K562 (cell line): ENCODE measurements around the gene BRAP. TPM values are rescaled to one million over a fixed set of nuclear protein-coding genes. Genes with fewer than 3 reads are reported as not detected.
A peak's percentile ranks its signal among the peaks of the same experiment; 100 is the strongest.

ENCODE experiments used
- ATAC-seq: fragments of 200-7000 bp; cut with Tn5 transposase; 3 replicates; pipeline ENCODE4 v1.9.1; 2020; ENCODE audit warnings: moderate library complexity
- BruUV-seq: library from RNA; stranded (reverse); fragments of 400-500 nt; replicated peaks from 2 replicates; lab custom pipeline; 2021; lab: Mats Ljungman, UMichigan
- CTCF ChIA-PET: fragments of 300-600 bp; formaldehyde crosslinking; extraction: SDS; loops from one replicate; lab custom pipeline; 2021; ENCODE audit warnings: low intra/inter-chr PET ratio; lab: Yijun Ruan, JAX
- POLR2A ChIA-PET: fragments of 300-600, 350-650 bp; sonication (Branson Sonifier 250); formaldehyde crosslinking; extraction: SDS; loops from one replicate; lab custom pipeline; 2021; ENCODE audit warnings: antibody characterized with exemption, inconsistent platforms; lab: Yijun Ruan, JAX
- DNase-seq, 4 experiments: peaks; one replicate each; pipeline versions ENCODE4 v3.0.0 to v3.0.0-alpha.2; 2011 to 2018; ENCODE audit warnings: low spot score in 3 of 4, mixed read lengths in 3 of 4; ENCODE audit errors: extremely low read depth in 1 of 4
- FAIRE-seq: peaks from 2 replicates; lab custom pipeline; 2011; peaks lifted over from hg19 to GRCh38; lab: Jason Lieb, UNC
- H2AFZ ChIP-seq: 2 replicates; pipeline ENCODE4 v1.6.0; 2011; ENCODE audit warnings: low read depth, low read length, control low read depth, inconsistent platforms
- H3K27ac ChIP-seq: fragments of 200-600 bp; 3 replicates; pipeline ENCODE4 v1.8.0; 2011; ENCODE audit warnings: low read depth, mild to moderate bottlenecking, control low read depth, inconsistent platforms, low read length, moderate library complexity, mixed read lengths; ENCODE audit errors: extremely low read depth
- H3K27me3 ChIP-seq, 2 experiments: fragments of 300-600 bp in 1 of 2; 2 replicates in 1 of 2; 3 replicates in 1 of 2; pipeline versions ENCODE4 v1.6.0 to v1.8.0; 2011; ENCODE audit warnings: inconsistent platforms in 2 of 2, low read length in 2 of 2, mild to moderate bottlenecking in 1 of 2, mixed read lengths in 1 of 2, moderate library complexity in 1 of 2; ENCODE audit not compliant: control insufficient read depth in 2 of 2, insufficient read depth in 2 of 2
- H3K36me3 ChIP-seq: fragments of 300-600 bp; 3 replicates; pipeline ENCODE4 v1.8.0; 2011; ENCODE audit warnings: mild to moderate bottlenecking, low read length, inconsistent platforms; ENCODE audit not compliant: control insufficient read depth, insufficient read depth
- H3K4me1 ChIP-seq, 2 experiments: fragments of 200-600 bp in 1 of 2; replicated peaks in 1 of 2; 2 replicates in 1 of 2; 3 replicates in 1 of 2; pipeline versions ENCODE4 v1.5.1 to v1.8.0; 2011; ENCODE audit warnings: inconsistent platforms in 2 of 2, low read length in 2 of 2, mild to moderate bottlenecking in 1 of 2, mixed read lengths in 1 of 2, moderate library complexity in 1 of 2; ENCODE audit not compliant: control insufficient read depth in 2 of 2, insufficient read depth in 2 of 2
- H3K4me2 ChIP-seq: 2 replicates; pipeline ENCODE4 v1.6.1; 2011; ENCODE audit warnings: low read length, control low read depth, inconsistent platforms, mixed read lengths; ENCODE audit not compliant: insufficient read depth
- H3K4me3 ChIP-seq: fragments of 200-600 bp; sonication (generic), shearing (Covaris generic); 2 replicates; pipeline ENCODE4 v1.5.1; 2016; ENCODE audit warnings: control low read depth, inconsistent platforms
- H3K79me2 ChIP-seq: fragments of 200-600 bp; 3 replicates; pipeline ENCODE4 v1.8.0; 2011; ENCODE audit warnings: low read length, inconsistent platforms; ENCODE audit not compliant: control insufficient read depth, insufficient read depth
- H3K9ac ChIP-seq, 2 experiments: 2 replicates each; pipeline versions ENCODE4 v1.6.0 to v1.6.1; 2011; ENCODE audit warnings: low read depth in 2 of 2, low read length in 2 of 2, control low read depth in 1 of 2, inconsistent platforms in 1 of 2, mild to moderate bottlenecking in 1 of 2, mixed read lengths in 1 of 2; ENCODE audit not compliant: insufficient read depth in 1 of 2
- H3K9me1 ChIP-seq: one replicate; pipeline ENCODE4 v1.6.0; 2011; ENCODE audit warnings: inconsistent platforms, mild to moderate bottlenecking, low read length, moderate library complexity; ENCODE audit not compliant: control insufficient read depth, insufficient read depth
- H3K9me3 ChIP-seq: replicated peaks from 2 replicates; pipeline ENCODE4 v1.5.1; 2011; ENCODE audit warnings: low read depth, low read length, inconsistent platforms; ENCODE audit not compliant: control insufficient read depth, insufficient read depth
- H4K20me1 ChIP-seq: replicated peaks from 2 replicates; pipeline ENCODE4 v1.6.1; 2011; ENCODE audit warnings: low read length, inconsistent platforms, mixed read lengths; ENCODE audit not compliant: control insufficient read depth, insufficient read depth
- CEBPB ChIP-seq: fragments of 450-650 bp; IDR thresholded peaks from 2 replicates; pipeline ENCODE4 v1.6.1; 2016; ENCODE audit warnings: missing genetic modification characterization, missing compliant biosample characterization
- HMGXB4 ChIP-seq: sonication (generic); formaldehyde crosslinking; IDR thresholded peaks from 2 replicates; pipeline ENCODE4 v1.8.1; 2023; ENCODE audit warnings: mild to moderate bottlenecking, missing genetic modification reagents
- ZNF121 ChIP-seq: sonication (generic); formaldehyde crosslinking; conservative IDR thresholded peaks from 2 replicates; pipeline ENCODE4 v1.8.0; 2022; ENCODE audit warnings: missing genetic modification reagents
- WGBS: fragments of 100-300 bp; shearing (Covaris generic); methylation state at CpG from one replicate; pipeline ENCODE4 v1.1.6; 2016; ENCODE audit warnings: low coverage, mixed read lengths; ENCODE audit not compliant: insufficient coverage; ENCODE audit errors: missing lambda C conversion rate; 5-methylcytosine and 5-hydroxymethylcytosine counted together
- in situ Hi-C: fragments of 300-500 bp; cut with MboI; formaldehyde crosslinking; loops from 4 replicates; pipeline ENCODE4 v1.15.0; 2018; ENCODE audit warnings: inconsistent platforms, mixed read lengths
- intact Hi-C: fragments of 100-400 bp; cut with micrococcal nuclease; formaldehyde crosslinking; loops from 2 replicates; pipeline ENCODE4 v1.14.2; 2022
- polyA plus RNA-seq, 8 experiments: library from polyadenylated mRNA; depleted of rRNA in 4 of 8; stranded (reverse) in 5 of 8; unstranded in 3 of 8; fragments of >200 nt; fragmentation: Nextera tagmentation in 2 of 8; fragmentation: Illumina TruSeq in 1 of 8; extraction: Ambion mirVana in 2 of 8; extraction: Trizol in 1 of 8; gene quantifications; 2 replicates each; pipeline versions ENCODE4 v1.2.1 to v1.2.3, GENCODE V29; 2011 to 2014; ENCODE audit warnings: inconsistent platforms in 1 of 8, missing spikeins in 1 of 8
- total RNA-seq, 7 experiments: library from RNA; depleted of rRNA in 6 of 7; stranded (reverse); fragments of >200 nt in 6 of 7; fragmentation: Illumina TruSeq in 2 of 7; extraction: Trizol in 2 of 7; gene quantifications; 2 replicates each; pipeline versions ENCODE4 v1.2.1 to v1.2.3, GENCODE V29; 2011 to 2021; ENCODE audit warnings: low replicate concordance in 1 of 7

BRAP gene
- total and polyA plus RNA-seq, 9 of the 15 experiments (the other 6 are each of a cell fraction or from before 2014, with no cell fraction given), result 2.2 to 32.6 (median 27.5) TPM

GRCh38 chr12:111626230-111626629, 59.5 kb downstream of the BRAP start:
- H3K36me3 ChIP-seq, result no peaks in the 10 kb centered on the region
- no peaks in the 10 kb centered on the region for H4K20me1 ChIP-seq
- in situ Hi-C loops, result no loop called here
- no TSS peak for BruUV-seq
- peaks cover 3 to 12% of the 10 kb centered on the region in 2 experiments; a peak in 3 of 5 replicates for H3K4me1 ChIP-seq
- no peak overlapping the region for H3K27ac ChIP-seq
- ChIA-PET POLR2A (interaction anchor here (1.1 to 1.4 kb wide), 2 partner anchors 10 to 32 kb away, joined by 3 to 4 read pairs; no protein-coding TSS in a partner anchor), CTCF (no interaction called here)
- H3K9me1 ChIP-seq, result no peaks in the 10 kb centered on the region
- 81% methylated on average over 6 of the region's 6 CpGs for WGBS
- no peak overlapping the region for H2AFZ ChIP-seq
- DNase-seq, result no peak
- intact Hi-C loops, result no loop called here
- no peaks in the 10 kb centered on the region for H3K9me3 ChIP-seq
- H3K4me2 ChIP-seq, result no peak overlapping the region
- no peaks in the 10 kb centered on the region for H3K79me2 ChIP-seq
- H3K9ac ChIP-seq, result no peak overlapping the region
- ATAC-seq, result no peak
- TF ChIP-seq HMGXB4 (CRISPR knock-in tag), result no peak
- TF ChIP-seq ZNF121 (CRISPR knock-in tag), result peak; percentile 55
- peak; percentile 7; the same call in 1 of the 2 replicates for TF ChIP-seq CEBPB (tag)
- TF ChIP-seq, all 486 proteins: peak for 2
- no peaks in the 10 kb centered on the region for H3K27me3 ChIP-seq
- FAIRE-seq, result no peak
- H3K4me3 ChIP-seq, result no peak overlapping the region
